Endodermal cell (in vitro differentiated cells): ENCODE data around the gene PPBP. TPM values are rescaled to one million over a fixed set of nuclear protein-coding genes. Genes with fewer than 3 reads are reported as not detected.

Experiments used
- DNase-seq: peaks from one replicate; pipeline ENCODE4 v3.0.0-alpha.2; 2017
- H3K27ac ChIP-seq: 2 replicates; pipeline ENCODE4 v1.5.1; 2013; ENCODE audit warnings: mild to moderate bottlenecking, low read depth, low read length, moderate library complexity
- H3K27me3 ChIP-seq: 2 replicates; pipeline ENCODE4 v1.6.1; 2013; ENCODE audit warnings: mild to moderate bottlenecking, low read length, moderate library complexity; ENCODE audit not compliant: insufficient read depth, control insufficient read depth, poor library complexity, severe bottlenecking
- H3K36me3 ChIP-seq: 2 replicates; pipeline ENCODE4 v1.7.0; 2013; ENCODE audit warnings: mild to moderate bottlenecking, low read length, moderate library complexity; ENCODE audit not compliant: control insufficient read depth, insufficient read depth
- H3K4me1 ChIP-seq: one replicate; pipeline ENCODE4 v1.7.0; 2013; ENCODE audit warnings: low read length; ENCODE audit not compliant: control insufficient read depth, insufficient read depth
- H3K4me3 ChIP-seq: 2 replicates; pipeline ENCODE4 v1.5.1; 2013; ENCODE audit warnings: mild to moderate bottlenecking, low read length, moderate library complexity
- H3K9ac ChIP-seq: 2 replicates; pipeline ENCODE4 v1.6.1; 2013; ENCODE audit warnings: mild to moderate bottlenecking, low read length, moderate library complexity; ENCODE audit not compliant: poor library complexity, severe bottlenecking; ENCODE audit errors: extremely low read depth
- H3K9me3 ChIP-seq: 2 replicates; pipeline ENCODE4 v1.6.1; 2013; ENCODE audit warnings: mild to moderate bottlenecking, low read length, moderate library complexity; ENCODE audit not compliant: control insufficient read depth
- H3K27ac Mint-ChIP-seq: 2 replicates; pipeline ENCODE4 v1.8.0; 2020; ENCODE audit warnings: mixed read lengths
- H3K27me3 Mint-ChIP-seq: 2 replicates; pipeline ENCODE4 v1.8.0; 2021; ENCODE audit warnings: mild to moderate bottlenecking, mixed read lengths; ENCODE audit not compliant: insufficient read depth
- H3K36me3 Mint-ChIP-seq: 2 replicates; pipeline ENCODE4 v1.8.0; 2020; ENCODE audit warnings: low read depth, mixed read lengths
- H3K4me1 Mint-ChIP-seq: 2 replicates; pipeline ENCODE4 v1.8.0; 2020; ENCODE audit warnings: mixed read lengths
- H3K4me3 Mint-ChIP-seq: 2 replicates; pipeline ENCODE4 v1.8.0; 2020; ENCODE audit warnings: mild to moderate bottlenecking, moderate library complexity, mixed read lengths
- H3K9me3 Mint-ChIP-seq: 2 replicates; pipeline ENCODE4 v1.8.0; 2020; ENCODE audit warnings: mild to moderate bottlenecking, mixed read lengths
- CTCF ChIP-seq: fragments of 200-600 bp; sonication (generic); conservative IDR thresholded peaks from 2 replicates; pipeline ENCODE4 v1.5.0; 2021; ENCODE audit warnings: antibody characterized with exemption, mild to moderate bottlenecking
- WGBS, 2 experiments: methylation state at CpG; one replicate each; pipeline versions ENCODE4 v1.1.5 to v1.1.7; 2013; ENCODE audit warnings: missing lambda C conversion rate in 2 of 2, mixed read lengths in 1 of 2; ENCODE audit not compliant: insufficient coverage in 1 of 2, insufficient read length in 1 of 2; 5-methylcytosine and 5-hydroxymethylcytosine counted together
- total RNA-seq, 2 donors: library from RNA; stranded (reverse); fragmentation: NEBNext Ultra II Directional in 1 of 2; extraction: Animal tissue kit (Norgen Biotek cat#: 25700) in 1 of 2; gene quantifications; 2 replicates in 1 of 2; 3 replicates in 1 of 2; pipeline ENCODE4 v1.2.1, GENCODE V29; 2021

PPBP gene
- total RNA-seq, 2 donors from 2014 or later: not detected

GRCh38 chr4:73976217-73976616 lies 11.8 kb downstream of the PPBP start:
- Histone ChIP-seq H3K27ac (no peak overlapping the region), H3K36me3 (no peaks in the 10 kb centered on the region), H3K4me3 (no peak overlapping the region), H3K9me3 (peaks cover 3% of the 10 kb centered on the region), H3K9ac (no peak overlapping the region), H3K27me3 (no peaks in the 10 kb centered on the region), H3K4me1 (no peaks in the 10 kb centered on the region)
- Mint-ChIP-seq H3K4me3 (no peak overlapping the region), H3K9me3 (peaks cover 8% of the 10 kb centered on the region), H3K4me1 (peaks cover 8% of the 10 kb centered on the region), H3K36me3 (no peaks in the 10 kb centered on the region), H3K27me3 (peaks cover 8% of the 10 kb centered on the region), H3K27ac (no peak overlapping the region)
- TF ChIP-seq CTCF: peak; percentile 25
- WGBS, 2 experiments: 83 to 100% methylated on average over 1 to 2 of the region's 2 CpGs
- no peak for DNase-seq

- Mint-ChIP-seq H3K36me3 (no peaks in the 10 kb centered on the region), H3K9me3 (peaks cover 20% of the 10 kb centered on the region), H3K4me3 (no peak overlapping the region), H3K4me1 (peaks cover 3% of the 10 kb centered on the region), H3K27me3 (peaks cover 2% of the 10 kb centered on the region), H3K27ac (no peak overlapping the region)
- peaks cover 3% of the 10 kb centered on the region for H3K9me3 ChIP-seq
- no peak overlapping the region for H3K9ac ChIP-seq
- no peaks in the 10 kb centered on the region for H3K27me3 ChIP-seq
- no peak overlapping the region for H3K27ac ChIP-seq
- no peak overlapping the region for H3K4me3 ChIP-seq
- no peaks in the 10 kb centered on the region for H3K4me1 ChIP-seq
- no peaks in the 10 kb centered on the region for H3K36me3 ChIP-seq
- no peak for TF ChIP-seq CTCF
- no peak for DNase-seq
Observed at GRCh38 chr4:73974352-73974751, 13.6 kb downstream of the PPBP start.

- Histone ChIP-seq H3K36me3 (no peaks in the 10 kb centered on the region), H3K4me1 (no peaks in the 10 kb centered on the region), H3K27ac (no peak overlapping the region), H3K27me3 (no peaks in the 10 kb centered on the region), H3K9me3 (peaks cover 3% of the 10 kb centered on the region), H3K9ac (no peak overlapping the region), H3K4me3 (no peak overlapping the region)
- H3K36me3 Mint-ChIP-seq: no peaks in the 10 kb centered on the region
- peaks cover 3% of the 10 kb centered on the region for H3K27me3 Mint-ChIP-seq
- no peaks in the 10 kb centered on the region for H3K4me1 Mint-ChIP-seq
- TF ChIP-seq CTCF: no peak
- peaks cover 20% of the 10 kb centered on the region for H3K9me3 Mint-ChIP-seq
- no peak overlapping the region for H3K27ac Mint-ChIP-seq
- no peak for DNase-seq
- H3K4me3 Mint-ChIP-seq: no peak overlapping the region
Observed at GRCh38 chr4:73970945-73971344, 17.0 kb downstream of the PPBP start.
